H1 (cell line): ENCODE results near the gene FBXO41. TPM values are rescaled to one million over a fixed set of nuclear protein-coding genes. Genes with fewer than 3 reads are reported as not detected.

Experiments used
- CTCF ChIA-PET: fragments of 300-600 bp; sonication (Branson Sonifier 250); formaldehyde crosslinking; loops from one replicate; lab custom pipeline; 2021; ENCODE audit not compliant: partially characterized antibody; lab: Charles Lee
- POLR2A ChIA-PET: fragments of 300-600 bp; sonication (Branson Sonifier 250); formaldehyde crosslinking; loops from one replicate; lab custom pipeline; 2021; ENCODE audit warnings: inconsistent platforms; ENCODE audit not compliant: partially characterized antibody; lab: Charles Lee
- DNase-seq, 2 experiments: peaks; one replicate each; pipeline versions ENCODE4 v3.0.0 to v3.0.0-alpha.2; 2010 to 2022; ENCODE audit warnings: low spot score in 2 of 2, low read depth in 1 of 2, mixed read lengths in 1 of 2
- FAIRE-seq: peaks from 2 replicates; lab custom pipeline; 2011; peaks lifted over from hg19 to GRCh38; lab: Jason Lieb, UNC
- H2AFZ ChIP-seq: 2 replicates; pipeline ENCODE4 v1.8.1; 2012; ENCODE audit warnings: low read length, inconsistent platforms
- H2AK5ac ChIP-seq: 2 replicates; pipeline ENCODE4 v1.6.1; 2013; ENCODE audit warnings: low read depth, low read length
- H2BK120ac ChIP-seq: replicated peaks from 2 replicates; pipeline ENCODE3; 2013; ENCODE audit warnings: low read depth, low read length, inconsistent platforms
- H2BK12ac ChIP-seq: 2 replicates; pipeline ENCODE4 v1.6.1; 2013; ENCODE audit warnings: low read depth, low read length
- H2BK15ac ChIP-seq: 2 replicates; pipeline ENCODE4 v1.6.1; 2013; ENCODE audit warnings: low read length
- H2BK20ac ChIP-seq: 2 replicates; pipeline ENCODE4 v1.6.1; 2013; ENCODE audit warnings: low read length
- H2BK5ac ChIP-seq: 2 replicates; pipeline ENCODE4 v1.6.1; 2013; ENCODE audit warnings: low read depth, low read length
- H3K14ac ChIP-seq: 2 replicates; pipeline ENCODE4 v1.6.1; 2013; ENCODE audit warnings: inconsistent platforms; ENCODE audit not compliant: insufficient read length
- H3K18ac ChIP-seq: 2 replicates; pipeline ENCODE4 v1.6.1; 2013; ENCODE audit warnings: low read length; ENCODE audit errors: extremely low read depth
- H3K23ac ChIP-seq: 2 replicates; pipeline ENCODE4 v1.6.1; 2013; ENCODE audit warnings: inconsistent platforms; ENCODE audit not compliant: insufficient read length
- H3K23me2 ChIP-seq: 2 replicates; pipeline ENCODE4 v1.6.1; 2013; ENCODE audit warnings: low read depth, low read length
- H3K27ac ChIP-seq: 2 replicates; pipeline ENCODE4 v1.6.1; 2011; ENCODE audit warnings: low read depth, low read length, inconsistent platforms
- H3K27me3 ChIP-seq, 4 experiments: replicated peaks in 1 of 4; 1 replicate in 1 of 4; 2 replicates in 3 of 4; pipeline versions ENCODE4 v1.6.1 to v1.8.1; 2011 to 2013; ENCODE audit warnings: low read length in 3 of 4, mild to moderate bottlenecking in 3 of 4, inconsistent platforms in 2 of 4, mixed read lengths in 2 of 4, moderate library complexity in 1 of 4; ENCODE audit not compliant: control insufficient read depth in 3 of 4, insufficient read depth in 3 of 4; ENCODE audit errors: extremely low read depth in 1 of 4
- H3K36me3 ChIP-seq, 4 experiments: 2 replicates each; pipeline versions ENCODE4 v1.6.1 to v1.8.1; 2011 to 2013; ENCODE audit warnings: mild to moderate bottlenecking in 4 of 4, low read length in 3 of 4, moderate library complexity in 2 of 4, control low read depth in 1 of 4, inconsistent platforms in 1 of 4; ENCODE audit not compliant: insufficient read depth in 4 of 4, control insufficient read depth in 2 of 4
- H3K4ac ChIP-seq: replicated peaks from 2 replicates; pipeline ENCODE3; 2013; ENCODE audit warnings: low read length, low read depth, mixed read lengths, inconsistent platforms; ENCODE audit not compliant: insufficient read length
- H3K4me1 ChIP-seq, 4 experiments: replicated peaks in 1 of 4; 1 replicate in 1 of 4; 2 replicates in 3 of 4; pipeline versions ENCODE4 v1.6.1 to v1.8.1; 2011 to 2013; ENCODE audit warnings: low read length in 3 of 4, inconsistent platforms in 2 of 4, mixed read lengths in 1 of 4; ENCODE audit not compliant: insufficient read depth in 4 of 4, control insufficient read depth in 3 of 4
- H3K4me2 ChIP-seq, 2 experiments: 2 replicates each; pipeline versions ENCODE4 v1.6.1 to v1.8.1; 2011 to 2013; ENCODE audit warnings: low read depth in 2 of 2, low read length in 2 of 2, control low read depth in 1 of 2, inconsistent platforms in 1 of 2, mild to moderate bottlenecking in 1 of 2; ENCODE audit not compliant: insufficient read depth in 1 of 2
- H3K4me3 ChIP-seq, 4 experiments: fragments of 200-600, 300-600 bp in 1 of 4; sonication (generic), shearing (Covaris generic), sonication (Bioruptor Twin) in 1 of 4; 2 replicates each; pipeline versions ENCODE4 v1.5.1 to v1.8.1; 2011 to 2016; ENCODE audit warnings: low read length in 4 of 4, low read depth in 3 of 4, control low read depth in 2 of 4, inconsistent platforms in 2 of 4, mild to moderate bottlenecking in 2 of 4, mixed read lengths in 1 of 4, moderate library complexity in 1 of 4; ENCODE audit not compliant: insufficient read depth in 2 of 4; ENCODE audit errors: extremely low read depth in 1 of 4
- H3K56ac ChIP-seq: replicated peaks from 2 replicates; pipeline ENCODE3; 2013; ENCODE audit warnings: low read depth, mild to moderate bottlenecking, mixed read lengths, low read length, inconsistent platforms; ENCODE audit not compliant: insufficient read length
- H3K79me1 ChIP-seq: 2 replicates; pipeline ENCODE4 v1.6.1; 2013; ENCODE audit warnings: low read depth, low read length, control low read depth
- H3K79me2 ChIP-seq, 2 experiments: 2 replicates each; pipeline versions ENCODE4 v1.6.1 to v1.8.1; 2012 to 2013; ENCODE audit warnings: low read length in 2 of 2, mild to moderate bottlenecking in 2 of 2, inconsistent platforms in 1 of 2; ENCODE audit not compliant: insufficient read depth in 2 of 2, control insufficient read depth in 1 of 2
- H3K9ac ChIP-seq, 4 experiments: replicated peaks in 1 of 4; 1 replicate in 1 of 4; 2 replicates in 3 of 4; pipeline versions ENCODE4 v1.6.1 to v1.8.1; 2011 to 2013; ENCODE audit warnings: low read depth in 3 of 4, low read length in 3 of 4, control low read depth in 2 of 4, mild to moderate bottlenecking in 2 of 4, moderate library complexity in 2 of 4, inconsistent platforms in 1 of 4; ENCODE audit errors: extremely low read depth in 1 of 4
- H3K9me3 ChIP-seq, 2 experiments: 2 replicates each; pipeline versions ENCODE4 v1.6.1 to v1.8.1; 2012 to 2013; ENCODE audit warnings: mild to moderate bottlenecking in 2 of 2, moderate library complexity in 2 of 2, control low read depth in 1 of 2, inconsistent platforms in 1 of 2, low read depth in 1 of 2, low read length in 1 of 2, mixed read lengths in 1 of 2; ENCODE audit not compliant: insufficient read depth in 2 of 2
- H4K20me1 ChIP-seq, 2 experiments: replicated peaks in 1 of 2; 2 replicates each; pipeline versions ENCODE3 to v1.8.1; 2011 to 2013; ENCODE audit warnings: inconsistent platforms in 2 of 2, low read length in 2 of 2, mild to moderate bottlenecking in 1 of 2; ENCODE audit not compliant: insufficient read depth in 2 of 2, control insufficient read depth in 1 of 2
- H4K5ac ChIP-seq: 2 replicates; pipeline ENCODE4 v1.6.1; 2013; ENCODE audit warnings: low read length, low read depth, mixed read lengths, inconsistent platforms; ENCODE audit not compliant: insufficient read length
- H4K8ac ChIP-seq: 2 replicates; pipeline ENCODE4 v1.8.0; 2013; ENCODE audit warnings: mild to moderate bottlenecking, moderate library complexity, low read length, inconsistent platforms; ENCODE audit not compliant: insufficient read depth; ENCODE audit errors: extremely low read depth
- H4K91ac ChIP-seq: replicated peaks from 2 replicates; pipeline ENCODE3; 2013; ENCODE audit warnings: low read length, mixed read lengths, inconsistent platforms; ENCODE audit not compliant: insufficient read length
- WGBS, 2 experiments: shearing (Covaris generic) in 1 of 2; methylation state at CpG; one replicate each; pipeline versions ENCODE4 v1.1.6 to v1.1.7; 2013 to 2015; ENCODE audit warnings: low lambda C conversion rate in 2 of 2, mixed read lengths in 2 of 2, inconsistent platforms in 1 of 2, low coverage in 1 of 2, missing lambda C conversion rate in 1 of 2; ENCODE audit not compliant: insufficient replicate concordance in 2 of 2, insufficient coverage in 1 of 2, insufficient read length in 1 of 2; ENCODE audit errors: extremely low coverage in 1 of 2, missing lambda C conversion rate in 1 of 2; 5-methylcytosine and 5-hydroxymethylcytosine counted together
- polyA plus RNA-seq, 7 experiments: library from polyadenylated mRNA; depleted of rRNA in 3 of 7; stranded (reverse) in 5 of 7; unstranded in 2 of 7; fragments of >200 nt in 5 of 7; fragments of 200-250 nt in 2 of 7; gene quantifications; 1 replicate in 5 of 7; 2 replicates in 1 of 7; 4 replicates in 1 of 7; pipeline versions ENCODE4 v1.2.1 to v1.2.3, GENCODE V29; 2011 to 2013; ENCODE audit warnings: missing spikeins in 2 of 7, mixed read lengths in 2 of 7
- total RNA-seq: library from RNA; stranded (reverse); fragmentation: NEBNext Ultra II Directional; extraction: Animal tissue kit (Norgen Biotek cat#: 25700); gene quantifications from 2 replicates; pipeline ENCODE4 v1.2.1, GENCODE V29; 2021
- TF ChIP-seq, protein P1 (sequence below): fragments of 300-600 bp; sonication (generic); IDR thresholded peaks from 2 replicates; pipeline ENCODE4 v1.7.1; 2012; ENCODE audit warnings: low read length, moderate library complexity, mild to moderate bottlenecking, inconsistent platforms; ENCODE audit not compliant: insufficient replicate concordance

Gene FBXO41
- total and polyA plus RNA-seq, 2 of the 8 experiments (the other 6 are each of a cell fraction or from before 2014, with no cell fraction given) = 11.2 to 14.3 TPM

DNA sequence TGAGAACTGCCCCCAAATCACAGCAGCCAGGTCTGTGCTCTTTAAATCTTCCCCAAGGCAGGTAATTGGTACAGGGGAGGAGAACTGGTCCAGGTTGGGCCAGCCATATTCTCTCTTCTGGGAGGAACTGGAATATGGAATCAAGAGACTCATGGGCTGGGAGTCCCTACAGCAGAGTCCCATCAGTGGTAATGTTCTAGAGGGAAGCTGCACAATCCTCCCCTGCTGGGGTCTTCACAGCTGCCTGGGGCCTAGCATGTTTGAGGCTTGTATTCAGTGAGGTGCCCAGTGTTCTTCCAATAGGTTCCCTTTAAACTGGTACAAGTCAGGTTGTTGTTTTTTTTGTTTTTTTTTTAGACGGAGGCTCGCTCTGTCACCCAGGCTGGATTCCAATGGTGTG, 30.2 kb upstream of the FBXO41 start:
- no peak overlapping the region for H3K9ac ChIP-seq
- H3K79me1 ChIP-seq = no peaks in the 10 kb centered on the region
- no peak for DNase-seq
- H2AK5ac ChIP-seq = no peak overlapping the region
- ChIA-PET POLR2A (no interaction called here), CTCF (no interaction called here)
- no peak overlapping the region for H4K8ac ChIP-seq
- no peaks in the 10 kb centered on the region for H3K23me2 ChIP-seq
- H2AFZ ChIP-seq = no peak overlapping the region
- H3K23ac ChIP-seq = no peak overlapping the region
- no peaks in the 10 kb centered on the region for H3K79me2 ChIP-seq
- H2BK15ac ChIP-seq = no peak overlapping the region
- H2BK12ac ChIP-seq = no peak overlapping the region
- no peak overlapping the region for H3K14ac ChIP-seq
- no peaks in the 10 kb centered on the region for H3K36me3 ChIP-seq
- H2BK5ac ChIP-seq = no peak overlapping the region
- H4K91ac ChIP-seq = no peak overlapping the region
- H4K5ac ChIP-seq = no peak overlapping the region
- H3K4me2 ChIP-seq = no peak overlapping the region
- H3K27me3 ChIP-seq = no peaks in the 10 kb centered on the region
- no peak overlapping the region for H2BK20ac ChIP-seq
- no peak for FAIRE-seq
- H2BK120ac ChIP-seq = no peak overlapping the region
- H3K9me3 ChIP-seq = no peaks in the 10 kb centered on the region
- H3K56ac ChIP-seq = no peak overlapping the region
- H3K18ac ChIP-seq = no peak overlapping the region
- H3K4me1 ChIP-seq = no peaks in the 10 kb centered on the region
- no peak overlapping the region for H3K27ac ChIP-seq
- WGBS, 2 experiments = 94% methylated on average over 2 of the region's 2 CpGs; no CpG with 5 or more reads in 1 of the 2 experiments
- no peak overlapping the region for H3K4ac ChIP-seq
- H4K20me1 ChIP-seq = no peaks in the 10 kb centered on the region
- H3K4me3 ChIP-seq = no peak overlapping the region
- TF ChIP-seq, protein P1, sequence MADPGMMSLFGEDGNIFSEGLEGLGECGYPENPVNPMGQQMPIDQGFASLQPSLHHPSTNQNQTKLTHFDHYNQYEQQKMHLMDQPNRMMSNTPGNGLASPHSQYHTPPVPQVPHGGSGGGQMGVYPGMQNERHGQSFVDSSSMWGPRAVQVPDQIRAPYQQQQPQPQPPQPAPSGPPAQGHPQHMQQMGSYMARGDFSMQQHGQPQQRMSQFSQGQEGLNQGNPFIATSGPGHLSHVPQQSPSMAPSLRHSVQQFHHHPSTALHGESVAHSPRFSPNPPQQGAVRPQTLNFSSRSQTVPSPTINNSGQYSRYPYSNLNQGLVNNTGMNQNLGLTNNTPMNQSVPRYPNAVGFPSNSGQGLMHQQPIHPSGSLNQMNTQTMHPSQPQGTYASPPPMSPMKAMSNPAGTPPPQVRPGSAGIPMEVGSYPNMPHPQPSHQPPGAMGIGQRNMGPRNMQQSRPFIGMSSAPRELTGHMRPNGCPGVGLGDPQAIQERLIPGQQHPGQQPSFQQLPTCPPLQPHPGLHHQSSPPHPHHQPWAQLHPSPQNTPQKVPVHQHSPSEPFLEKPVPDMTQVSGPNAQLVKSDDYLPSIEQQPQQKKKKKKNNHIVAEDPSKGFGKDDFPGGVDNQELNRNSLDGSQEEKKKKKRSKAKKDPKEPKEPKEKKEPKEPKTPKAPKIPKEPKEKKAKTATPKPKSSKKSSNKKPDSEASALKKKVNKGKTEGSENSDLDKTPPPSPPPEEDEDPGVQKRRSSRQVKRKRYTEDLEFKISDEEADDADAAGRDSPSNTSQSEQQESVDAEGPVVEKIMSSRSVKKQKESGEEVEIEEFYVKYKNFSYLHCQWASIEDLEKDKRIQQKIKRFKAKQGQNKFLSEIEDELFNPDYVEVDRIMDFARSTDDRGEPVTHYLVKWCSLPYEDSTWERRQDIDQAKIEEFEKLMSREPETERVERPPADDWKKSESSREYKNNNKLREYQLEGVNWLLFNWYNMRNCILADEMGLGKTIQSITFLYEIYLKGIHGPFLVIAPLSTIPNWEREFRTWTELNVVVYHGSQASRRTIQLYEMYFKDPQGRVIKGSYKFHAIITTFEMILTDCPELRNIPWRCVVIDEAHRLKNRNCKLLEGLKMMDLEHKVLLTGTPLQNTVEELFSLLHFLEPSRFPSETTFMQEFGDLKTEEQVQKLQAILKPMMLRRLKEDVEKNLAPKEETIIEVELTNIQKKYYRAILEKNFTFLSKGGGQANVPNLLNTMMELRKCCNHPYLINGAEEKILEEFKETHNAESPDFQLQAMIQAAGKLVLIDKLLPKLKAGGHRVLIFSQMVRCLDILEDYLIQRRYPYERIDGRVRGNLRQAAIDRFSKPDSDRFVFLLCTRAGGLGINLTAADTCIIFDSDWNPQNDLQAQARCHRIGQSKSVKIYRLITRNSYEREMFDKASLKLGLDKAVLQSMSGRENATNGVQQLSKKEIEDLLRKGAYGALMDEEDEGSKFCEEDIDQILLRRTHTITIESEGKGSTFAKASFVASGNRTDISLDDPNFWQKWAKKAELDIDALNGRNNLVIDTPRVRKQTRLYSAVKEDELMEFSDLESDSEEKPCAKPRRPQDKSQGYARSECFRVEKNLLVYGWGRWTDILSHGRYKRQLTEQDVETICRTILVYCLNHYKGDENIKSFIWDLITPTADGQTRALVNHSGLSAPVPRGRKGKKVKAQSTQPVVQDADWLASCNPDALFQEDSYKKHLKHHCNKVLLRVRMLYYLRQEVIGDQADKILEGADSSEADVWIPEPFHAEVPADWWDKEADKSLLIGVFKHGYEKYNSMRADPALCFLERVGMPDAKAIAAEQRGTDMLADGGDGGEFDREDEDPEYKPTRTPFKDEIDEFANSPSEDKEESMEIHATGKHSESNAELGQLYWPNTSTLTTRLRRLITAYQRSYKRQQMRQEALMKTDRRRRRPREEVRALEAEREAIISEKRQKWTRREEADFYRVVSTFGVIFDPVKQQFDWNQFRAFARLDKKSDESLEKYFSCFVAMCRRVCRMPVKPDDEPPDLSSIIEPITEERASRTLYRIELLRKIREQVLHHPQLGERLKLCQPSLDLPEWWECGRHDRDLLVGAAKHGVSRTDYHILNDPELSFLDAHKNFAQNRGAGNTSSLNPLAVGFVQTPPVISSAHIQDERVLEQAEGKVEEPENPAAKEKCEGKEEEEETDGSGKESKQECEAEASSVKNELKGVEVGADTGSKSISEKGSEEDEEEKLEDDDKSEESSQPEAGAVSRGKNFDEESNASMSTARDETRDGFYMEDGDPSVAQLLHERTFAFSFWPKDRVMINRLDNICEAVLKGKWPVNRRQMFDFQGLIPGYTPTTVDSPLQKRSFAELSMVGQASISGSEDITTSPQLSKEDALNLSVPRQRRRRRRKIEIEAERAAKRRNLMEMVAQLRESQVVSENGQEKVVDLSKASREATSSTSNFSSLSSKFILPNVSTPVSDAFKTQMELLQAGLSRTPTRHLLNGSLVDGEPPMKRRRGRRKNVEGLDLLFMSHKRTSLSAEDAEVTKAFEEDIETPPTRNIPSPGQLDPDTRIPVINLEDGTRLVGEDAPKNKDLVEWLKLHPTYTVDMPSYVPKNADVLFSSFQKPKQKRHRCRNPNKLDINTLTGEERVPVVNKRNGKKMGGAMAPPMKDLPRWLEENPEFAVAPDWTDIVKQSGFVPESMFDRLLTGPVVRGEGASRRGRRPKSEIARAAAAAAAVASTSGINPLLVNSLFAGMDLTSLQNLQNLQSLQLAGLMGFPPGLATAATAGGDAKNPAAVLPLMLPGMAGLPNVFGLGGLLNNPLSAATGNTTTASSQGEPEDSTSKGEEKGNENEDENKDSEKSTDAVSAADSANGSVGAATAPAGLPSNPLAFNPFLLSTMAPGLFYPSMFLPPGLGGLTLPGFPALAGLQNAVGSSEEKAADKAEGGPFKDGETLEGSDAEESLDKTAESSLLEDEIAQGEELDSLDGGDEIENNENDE = no peak
